HG02798 (cell line): Measurements from ENCODE around the gene TGM2.

ENCODE experiments used
- ATAC-seq: cut with Tn5 transposase; IDR thresholded peaks from one replicate; pipeline ENCODE4 v1.9.1; 2021; ENCODE audit warnings: mild to moderate bottlenecking; ENCODE audit not compliant: unreplicated experiment, poor library complexity

Gene TGM2

GRCh38 chr20:38134427-38135270, 30.4 kb downstream of the TGM2 start:
- ATAC-seq: no peak

- no peak for ATAC-seq
Measured at GRCh38 chr20:38133680-38134426, 31.2 kb downstream of the TGM2 start.

- ATAC-seq: no peak
Measured at GRCh38 chr20:38132910-38133501, 32.1 kb downstream of the TGM2 start.

GRCh38 chr20:38132156-38132909, 32.7 kb downstream of the TGM2 start:
- ATAC-seq: no peak

GRCh38 chr20:38131588-38132121, 33.4 kb downstream of the TGM2 start:
- no peak for ATAC-seq

GRCh38 chr20:38130687-38131587, 34.1 kb downstream of the TGM2 start:
- ATAC-seq: no peak

- no peak for ATAC-seq
Measured at GRCh38 chr20:38129893-38130609, 35.0 kb downstream of the TGM2 start.

- no peak for ATAC-seq
Measured at GRCh38 chr20:38129248-38129865, 35.7 kb downstream of the TGM2 start.

GRCh38 chr20:38128691-38129090, 36.4 kb downstream of the TGM2 start:
- no peak for ATAC-seq

- no peak for ATAC-seq
Measured at GRCh38 chr20:38127920-38128528, 37.0 kb downstream of the TGM2 start.

GRCh38 chr20:38126932-38127621, 38.0 kb downstream of the TGM2 start:
- ATAC-seq: no peak

GRCh38 chr20:38126146-38126921, 38.7 kb downstream of the TGM2 start:
- no peak for ATAC-seq

- no peak for ATAC-seq
Measured at GRCh38 chr20:38125157-38126056, 39.7 kb downstream of the TGM2 start.

GRCh38 chr20:38123021-38123587, 42.0 kb downstream of the TGM2 start:
- no peak for ATAC-seq

GRCh38 chr20:38121741-38122140, 43.3 kb downstream of the TGM2 start:
- no peak for ATAC-seq
